HepG2 (cell line): Measurements from ENCODE around the gene TSPAN18. TPM values are rescaled to one million over a fixed set of nuclear protein-coding genes. Genes with fewer than 3 reads are reported as not detected.

Experiments used
- ATAC-seq: fragments of 200-7000 bp; cut with Tn5 transposase; 3 replicates; pipeline ENCODE4 v1.9.1; 2020; ENCODE audit warnings: mild to moderate bottlenecking, moderate library complexity
- BruUV-seq: library from RNA; stranded (reverse); fragments of 400-500 nt; replicated peaks from 2 replicates; lab custom pipeline; 2021; lab: Mats Ljungman, UMichigan
- CTCF ChIA-PET: fragments of 300-600 bp; formaldehyde crosslinking; extraction: SDS; loops from one replicate; lab custom pipeline; 2021; ENCODE audit warnings: low total read pairs, inconsistent platforms, low intra/inter-chr PET ratio; lab: Yijun Ruan, JAX
- POLR2A ChIA-PET: fragments of 350-600 bp; sonication (Branson Sonifier 250); formaldehyde crosslinking; loops from one replicate; lab custom pipeline; 2020; ENCODE audit warnings: antibody characterized with exemption, inconsistent platforms; lab: Yijun Ruan, JAX
- DNase-seq: peaks from one replicate; pipeline ENCODE4 v3.0.0-alpha.2; 2015; ENCODE audit warnings: low spot score
- FAIRE-seq: peaks from 3 replicates; lab custom pipeline; 2011; peaks lifted over from hg19 to GRCh38; lab: Jason Lieb, UNC
- H2AFZ ChIP-seq: one replicate; pipeline ENCODE4 v1.6.1; 2011; ENCODE audit warnings: low read length, inconsistent platforms
- H3K27ac ChIP-seq: fragments of 300-600 bp; 3 replicates; pipeline ENCODE4 v1.8.0; 2011; ENCODE audit warnings: mixed run types, mild to moderate bottlenecking, mixed read lengths, low read length, inconsistent platforms; ENCODE audit not compliant: insufficient read depth; ENCODE audit errors: extremely low read length
- H3K27me3 ChIP-seq, 2 experiments: fragments of 200-600 bp in 1 of 2; 2 replicates in 1 of 2; 3 replicates in 1 of 2; pipeline versions ENCODE4 v1.6.0 to v1.8.0; 2011; ENCODE audit warnings: low read length in 2 of 2, mild to moderate bottlenecking in 2 of 2, moderate library complexity in 2 of 2, inconsistent platforms in 1 of 2; ENCODE audit not compliant: insufficient read depth in 2 of 2, control insufficient read depth in 1 of 2
- H3K36me3 ChIP-seq, 2 experiments: fragments of 200-600 bp in 1 of 2; replicated peaks in 1 of 2; 2 replicates in 1 of 2; 3 replicates in 1 of 2; pipeline versions ENCODE4 v1.5.1 to v1.8.0; 2011; ENCODE audit warnings: low read length in 2 of 2, inconsistent platforms in 1 of 2; ENCODE audit not compliant: insufficient read depth in 2 of 2, control insufficient read depth in 1 of 2
- H3K4me1 ChIP-seq: 2 replicates; pipeline ENCODE4 v1.5.1; 2012; ENCODE audit warnings: low read length, inconsistent platforms; ENCODE audit not compliant: insufficient read depth
- H3K4me2 ChIP-seq: 2 replicates; pipeline ENCODE4 v1.6.0; 2011; ENCODE audit warnings: low read depth, low read length, inconsistent platforms
- H3K4me3 ChIP-seq, 3 experiments: fragments of 200-600 bp in 1 of 3; sonication (generic), shearing (Covaris generic) in 1 of 3; replicated peaks in 1 of 3; 2 replicates each; pipeline ENCODE4 v1.5.1; 2011 to 2016; ENCODE audit warnings: low read length in 3 of 3, inconsistent platforms in 2 of 3, low read depth in 2 of 3, mild to moderate bottlenecking in 2 of 3, control low read depth in 1 of 3, mixed read lengths in 1 of 3; ENCODE audit not compliant: insufficient read depth in 1 of 3
- H3K79me2 ChIP-seq: one replicate; pipeline ENCODE4 v1.6.1; 2011; ENCODE audit warnings: low read length, inconsistent platforms; ENCODE audit not compliant: insufficient read depth
- H3K9ac ChIP-seq: 2 replicates; pipeline ENCODE4 v1.6.0; 2011; ENCODE audit warnings: mild to moderate bottlenecking, low read depth, low read length, inconsistent platforms; ENCODE audit not compliant: insufficient read depth
- H3K9me3 ChIP-seq: 2 replicates; pipeline ENCODE4 v1.5.1; 2012; ENCODE audit warnings: mild to moderate bottlenecking, low read length
- H4K20me1 ChIP-seq: 2 replicates; pipeline ENCODE4 v1.6.0; 2011; ENCODE audit warnings: inconsistent platforms, mild to moderate bottlenecking, low read length, moderate library complexity; ENCODE audit not compliant: insufficient read depth
- ATM ChIP-seq: fragments of 450-650 bp; IDR thresholded peaks from 2 replicates; pipeline ENCODE4 v1.7.1; 2017; ENCODE audit warnings: mild to moderate bottlenecking, borderline replicate concordance
- FOXA1 ChIP-seq, 2 experiments: fragments of 450-650 bp in 1 of 2; sonication (generic) in 1 of 2; formaldehyde crosslinking in 1 of 2; IDR thresholded peaks; 2 replicates each; pipeline versions ENCODE4 v1.4.0 to v1.6.1; 2016 to 2020; ENCODE audit warnings: missing genetic modification reagents in 1 of 2
- HMGXB4 ChIP-seq, 2 experiments: sonication (generic) in 1 of 2; formaldehyde crosslinking in 1 of 2; IDR thresholded peaks; 2 replicates each; pipeline versions ENCODE4 v1.4.0 to v1.6.1; 2018 to 2020; ENCODE audit warnings: missing genetic modification reagents in 2 of 2, borderline replicate concordance in 1 of 2, low read depth in 1 of 2, mild to moderate bottlenecking in 1 of 2, missing biosample characterization in 1 of 2
- HNRNPL ChIP-seq: fragments of 200-400 bp; formaldehyde crosslinking; IDR thresholded peaks from 2 replicates; pipeline ENCODE4 v1.6.1; 2017; ENCODE audit warnings: mild to moderate bottlenecking, low read depth, low read length
- IKZF1 ChIP-seq: fragments of 450-650 bp; IDR thresholded peaks from 2 replicates; pipeline ENCODE4 v1.7.1; 2016
- LRRFIP1 ChIP-seq: sonication (generic); formaldehyde crosslinking; conservative IDR thresholded peaks from 2 replicates; pipeline ENCODE4 v1.4.0; 2020; ENCODE audit warnings: missing genetic modification reagents
- ZNF646 ChIP-seq: sonication (generic); formaldehyde crosslinking; IDR thresholded peaks from 2 replicates; pipeline ENCODE4 v1.9.0; 2021; ENCODE audit warnings: mild to moderate bottlenecking, missing genetic modification reagents
- WGBS: methylation state at CpG from one replicate; pipeline ENCODE4 v1.1.6; 2017; ENCODE audit warnings: low lambda C conversion rate; 5-methylcytosine and 5-hydroxymethylcytosine counted together
- in situ Hi-C: cut with HindIII; loops from 2 replicates; pipeline ENCODE4 v1.10.0; 2017; ENCODE audit warnings: low pct_unique_long_range_greater_than_20kb; ENCODE audit not compliant: extremely low pct_ligation_motif_present
- intact Hi-C: fragments of 100-400 bp; cut with micrococcal nuclease; formaldehyde crosslinking; loops from one replicate; pipeline ENCODE4 v1.10.0; 2022; ENCODE audit not compliant: unreplicated experiment
- polyA plus RNA-seq, 8 experiments: library from polyadenylated mRNA; depleted of rRNA in 3 of 8; stranded (reverse) in 7 of 8; unstranded in 1 of 8; fragments of >200 nt; fragmentation: Illumina TruSeq in 4 of 8; extraction: Trizol in 4 of 8; gene quantifications; 2 replicates each; pipeline versions ENCODE4 v1.2.1 to v1.2.3, GENCODE V29; 2011 to 2016; ENCODE audit warnings: low read depth in 4 of 8, missing spikeins in 1 of 8, mixed read lengths in 1 of 8; ENCODE audit not compliant: insufficient read depth in 1 of 8
- total RNA-seq, 5 experiments: library from RNA; depleted of rRNA; stranded (reverse); fragments of >200 nt; fragmentation: Illumina TruSeq; extraction: Trizol; gene quantifications; 2 replicates each; pipeline ENCODE4 v1.2.3, GENCODE V29; 2016; ENCODE audit warnings: low read depth in 1 of 5

The TSPAN18 gene
- total and polyA plus RNA-seq, 2 of the 13 experiments (the other 11 are each of a cell fraction or from before 2014, with no cell fraction given) = not detected

GRCh38 chr11:44942029-44942955, 215.5 kb downstream of the TSPAN18 start:
- Histone ChIP-seq H3K27ac (no peak overlapping the region), H3K4me1 (no peaks in the 10 kb centered on the region), H3K36me3 (no peaks in the 10 kb centered on the region), H3K27me3 (peaks cover 5 to 38% of the 10 kb centered on the region in 2 experiments; a peak in 3 of 5 replicates), H2AFZ (no peak overlapping the region), H3K9ac (no peak overlapping the region), H3K9me3 (no peaks in the 10 kb centered on the region), H3K4me3 (no peak overlapping the region), H3K4me2 (no peak overlapping the region), H3K79me2 (no peaks in the 10 kb centered on the region), H4K20me1 (no peaks in the 10 kb centered on the region)
- 35% methylated on average over 9 of the region's 10 CpGs for WGBS
- no TSS peak for BruUV-seq
- FAIRE-seq (peak; percentile 12), DNase-seq (no peak), ATAC-seq (no peak)
- in situ Hi-C loops = no loop called here
- TF ChIP-seq HMGXB4 (CRISPR knock-in tag; IDR thresholded peaks at IDR 0.05; ENCODE audit: borderline replicate concordance in 1 of 2, low read depth in 1 of 2) = no peak
- peak; percentile 52; the same call in 1 of the 2 replicates for TF ChIP-seq ZNF646
- TF ChIP-seq FOXA1 (IDR thresholded peaks at IDR 0.05) = 0 out of 2 replicates have a peak, but pooled peaks have one; percentile 35
- no peak for TF ChIP-seq FOXA1 (CRISPR knock-in tag; IDR thresholded peaks at IDR 0.05)
- TF ChIP-seq ATM = peak; percentile 21; the same call in 1 of the 2 replicates
- peak; percentile 61; the same call in 1 of the 2 replicates for TF ChIP-seq HNRNPL
- TF ChIP-seq LRRFIP1 (CRISPR knock-in tag) = no peak
- 0 out of 2 replicates have a peak, but pooled peaks have one; percentile 15 for TF ChIP-seq IKZF1
- ChIA-PET CTCF (no interaction called here), POLR2A (no interaction called here)
- intact Hi-C loops = no loop called here
